HG03066 (cell line): ENCODE measurements around the gene SMAD5.

Experiments
- ATAC-seq: cut with Tn5 transposase; IDR thresholded peaks from one replicate; pipeline ENCODE4 v1.9.1; 2021; ENCODE audit warnings: low read depth; ENCODE audit not compliant: unreplicated experiment

Gene SMAD5

DNA sequence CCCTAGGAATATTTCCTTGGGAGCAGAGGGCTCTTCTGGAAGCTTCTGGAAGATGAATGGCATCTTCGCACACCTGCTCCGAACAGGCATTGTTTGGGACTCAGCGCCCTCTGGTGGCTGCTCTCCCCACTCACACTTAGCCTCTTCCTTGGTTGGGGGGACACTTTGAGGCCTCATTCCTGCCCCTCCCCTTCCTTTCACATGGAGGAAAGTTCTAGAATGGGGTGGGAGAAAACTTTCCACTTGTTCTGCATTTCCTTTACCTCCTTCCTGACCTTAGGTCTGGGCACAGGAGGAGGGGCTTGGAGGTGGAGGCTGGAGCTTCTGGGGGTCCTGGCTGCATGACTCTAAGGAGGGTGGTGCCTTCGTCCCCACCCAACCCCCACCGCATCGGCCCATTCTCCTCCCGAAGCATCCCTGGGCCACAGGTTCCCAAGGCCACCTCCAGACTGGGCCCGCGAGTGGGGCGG is 79.6 kb downstream of the SMAD5 start:
- no peak for ATAC-seq

DNA sequence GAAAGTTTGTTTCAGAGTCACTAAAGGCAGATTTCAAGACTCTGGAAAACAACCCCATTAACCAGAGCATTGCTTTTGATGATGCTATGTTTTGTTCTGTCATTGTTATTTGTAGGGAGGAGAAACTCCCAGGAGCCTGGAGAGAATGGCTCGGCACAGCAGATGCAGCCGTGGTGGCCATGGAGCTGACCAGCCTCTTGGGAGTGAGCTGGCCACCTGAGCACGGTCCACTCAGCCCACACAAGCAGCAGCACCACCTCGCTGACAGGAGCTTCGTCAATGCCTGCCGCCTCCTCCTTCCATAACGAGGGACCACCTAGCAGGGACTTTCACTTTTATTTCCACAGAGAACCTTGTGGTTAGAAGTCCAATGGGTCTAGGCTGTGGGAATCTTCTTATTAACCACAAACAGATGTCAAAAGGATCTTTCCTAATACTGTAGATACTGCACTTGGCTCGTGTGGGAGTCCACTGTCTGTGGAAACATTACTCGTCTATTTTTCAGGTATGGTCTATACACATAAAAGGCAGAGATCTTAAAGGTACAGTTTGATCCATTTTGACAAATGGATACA is 81.4 kb downstream of the SMAD5 start:
- ATAC-seq = no peak

DNA sequence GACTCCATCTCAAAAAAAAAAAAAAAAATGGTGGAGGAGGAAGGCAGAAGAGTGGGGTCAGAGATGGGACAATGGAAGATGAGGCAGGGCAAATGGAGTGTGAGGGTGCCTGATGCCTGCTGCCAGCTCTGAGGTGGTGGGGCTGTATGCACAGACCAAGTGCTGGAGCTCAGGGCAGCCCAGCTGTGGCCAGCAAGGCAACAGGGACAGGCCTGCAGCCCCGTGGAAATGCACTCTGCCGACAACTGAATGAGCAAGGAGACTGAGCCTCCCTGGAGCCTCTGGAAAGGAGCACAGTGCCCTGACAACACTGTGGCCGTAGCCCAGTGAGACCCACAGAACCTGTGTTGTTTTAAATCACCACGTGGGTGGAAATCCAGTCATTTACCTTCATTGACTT is 83.2 kb downstream of the SMAD5 start:
- ATAC-seq = no peak

DNA sequence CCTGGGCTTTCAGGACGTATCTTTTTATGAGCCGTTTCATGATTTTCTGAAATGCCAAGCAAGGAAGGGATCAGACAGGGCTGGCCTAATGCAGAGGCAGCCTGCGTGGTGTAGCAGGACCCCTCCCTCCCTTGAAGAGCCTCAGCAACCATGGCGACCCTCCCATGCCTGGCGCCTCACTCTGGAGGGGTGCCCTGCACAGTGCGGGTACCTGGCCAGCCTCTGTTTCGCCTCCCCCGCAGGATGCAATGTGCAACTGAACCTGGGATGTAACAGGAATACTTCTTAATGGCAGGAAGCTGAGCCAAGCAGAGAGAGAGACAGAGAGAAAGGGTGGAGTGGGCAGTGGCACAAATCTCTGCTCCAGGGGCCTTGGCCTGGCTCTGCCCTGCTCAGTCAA is 83.6 kb downstream of the SMAD5 start:
- ATAC-seq = no peak

DNA sequence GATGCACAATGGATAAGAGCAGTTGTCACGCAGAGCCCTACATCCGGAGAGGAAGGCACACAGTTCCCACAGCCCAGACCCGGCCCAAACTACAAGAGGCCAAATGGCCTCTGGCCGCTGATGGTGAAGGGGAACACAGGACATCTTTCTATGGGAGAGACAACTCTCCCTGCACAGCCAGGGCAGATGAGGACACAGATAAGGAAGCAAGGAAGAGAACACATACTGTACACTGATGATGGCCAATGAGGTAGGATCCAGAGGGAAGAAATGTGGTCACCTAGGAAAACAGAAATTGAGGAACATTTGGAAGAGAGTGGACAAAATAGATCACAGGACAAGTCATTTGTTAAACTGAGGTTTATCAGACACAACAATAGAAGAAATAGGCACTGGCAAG is 88.7 kb downstream of the SMAD5 start:
- ATAC-seq = no peak

DNA sequence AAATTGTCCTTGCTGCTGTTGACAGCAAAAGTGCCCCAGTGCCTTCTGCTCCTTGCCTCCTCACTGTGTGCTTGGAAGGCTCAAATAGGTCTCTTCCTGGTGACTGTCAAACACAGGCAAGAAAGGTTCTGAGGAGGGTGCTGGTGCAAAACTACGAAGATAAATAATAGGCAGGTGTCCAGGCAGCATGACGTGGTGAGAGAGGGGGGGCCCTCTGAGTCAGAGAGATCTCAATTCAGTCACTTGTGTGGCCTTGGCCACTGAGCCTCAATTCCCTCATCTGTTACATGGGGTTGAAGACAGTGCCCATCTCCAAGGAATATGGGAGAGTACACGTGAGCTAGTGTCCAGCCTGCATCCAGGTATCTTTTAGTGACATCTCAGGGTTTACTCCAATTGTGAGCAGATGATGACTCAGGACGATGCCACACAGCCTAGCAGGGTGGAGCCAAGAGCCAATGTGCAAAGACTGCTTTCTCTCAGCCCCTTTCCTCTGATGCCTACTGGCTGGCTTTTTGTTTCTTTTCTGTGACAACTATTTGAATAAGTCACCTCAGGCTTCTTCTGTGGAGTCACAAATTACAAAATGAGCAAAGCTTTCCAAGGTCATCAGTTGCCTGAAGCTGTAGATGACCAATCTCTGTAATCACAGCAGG is 90.1 kb downstream of the SMAD5 start:
- no peak for ATAC-seq

DNA sequence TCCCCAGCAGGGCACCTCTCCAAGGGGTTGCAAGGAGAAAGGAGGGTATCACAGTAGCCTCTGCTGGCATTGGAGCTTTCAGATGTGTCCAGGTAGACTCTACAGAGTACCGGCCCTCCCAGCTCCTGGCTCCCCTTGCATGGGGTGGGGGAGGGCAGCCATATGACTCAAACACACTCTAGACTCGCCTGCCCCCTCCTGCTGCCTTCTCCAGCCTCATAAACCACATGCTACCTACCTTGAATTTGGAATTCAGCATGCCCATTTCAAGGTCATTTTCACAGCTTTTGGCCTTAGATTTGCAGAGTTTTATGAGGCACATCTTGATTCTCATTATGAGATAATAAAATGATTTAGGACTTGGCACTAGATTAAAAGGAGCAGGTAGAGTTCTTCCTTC is 93.2 kb downstream of the SMAD5 start:
- no peak for ATAC-seq

DNA sequence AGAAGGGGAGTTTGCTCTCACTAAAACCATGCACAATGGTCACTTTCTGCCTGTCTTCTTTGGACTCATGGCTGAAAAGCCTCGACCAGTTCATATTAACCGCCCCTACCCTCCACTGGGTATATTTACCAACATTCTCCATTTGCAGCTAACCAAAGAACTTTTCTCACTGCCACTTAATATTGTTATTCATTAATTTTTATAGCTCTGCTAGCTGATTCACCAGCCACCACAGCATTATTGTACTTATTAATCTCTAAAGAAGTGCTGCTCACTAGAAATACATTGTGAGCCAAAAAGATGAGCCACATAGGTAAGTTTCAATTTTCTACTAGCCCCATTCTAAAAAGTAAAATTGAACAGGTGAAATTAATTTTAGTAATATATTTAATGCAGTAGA is 93.8 kb downstream of the SMAD5 start:
- ATAC-seq = no peak

DNA sequence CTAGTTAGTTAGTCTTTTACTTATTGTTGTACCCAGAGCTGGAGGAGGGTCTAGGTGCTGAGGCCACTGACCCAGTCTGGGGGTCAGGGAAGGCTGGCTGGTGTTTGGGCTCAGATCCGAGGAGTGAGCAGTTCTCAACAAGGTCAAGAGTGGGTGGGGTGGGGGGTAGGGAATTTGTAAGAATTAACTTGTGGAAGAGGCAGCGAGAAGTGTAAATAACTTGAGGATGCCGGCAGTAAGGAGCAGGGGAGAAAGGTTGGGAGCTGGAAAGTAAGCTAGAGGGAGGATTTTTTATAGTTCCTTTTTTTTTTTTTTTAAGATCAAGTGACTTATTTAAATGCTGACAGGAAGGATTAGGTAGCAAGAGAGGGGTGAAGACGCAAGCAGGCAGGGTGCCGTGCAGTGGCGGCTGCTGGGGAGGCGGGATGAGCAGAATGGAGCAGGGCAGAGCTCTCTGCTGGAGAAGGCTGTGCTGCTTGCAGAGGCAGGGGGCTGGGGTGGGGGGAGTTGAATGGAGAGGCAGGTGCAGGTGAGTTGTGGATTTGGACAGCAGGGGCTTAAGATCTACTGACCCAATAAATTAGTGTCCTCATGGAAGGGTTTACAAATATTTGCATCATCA is 95.6 kb downstream of the SMAD5 start:
- no peak for ATAC-seq

DNA sequence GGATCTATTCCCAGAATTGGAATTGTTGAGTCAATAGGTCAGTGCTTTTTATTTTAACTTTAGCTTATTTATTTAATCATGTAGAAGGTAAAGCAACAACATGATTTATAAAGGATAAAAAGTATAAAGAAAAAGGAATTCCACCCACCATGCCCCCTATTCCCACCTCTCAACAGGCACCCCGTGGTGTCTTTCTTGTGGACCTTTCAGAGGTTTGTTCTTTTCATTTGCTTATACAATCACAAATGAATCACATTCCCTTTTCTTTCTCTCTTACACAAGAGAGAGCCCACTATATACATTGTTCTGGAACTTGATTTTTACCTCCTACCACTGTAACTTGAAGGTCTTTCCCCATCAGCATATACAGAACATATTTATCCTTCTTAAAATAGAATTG is 97.5 kb downstream of the SMAD5 start:
- ATAC-seq = no peak

DNA sequence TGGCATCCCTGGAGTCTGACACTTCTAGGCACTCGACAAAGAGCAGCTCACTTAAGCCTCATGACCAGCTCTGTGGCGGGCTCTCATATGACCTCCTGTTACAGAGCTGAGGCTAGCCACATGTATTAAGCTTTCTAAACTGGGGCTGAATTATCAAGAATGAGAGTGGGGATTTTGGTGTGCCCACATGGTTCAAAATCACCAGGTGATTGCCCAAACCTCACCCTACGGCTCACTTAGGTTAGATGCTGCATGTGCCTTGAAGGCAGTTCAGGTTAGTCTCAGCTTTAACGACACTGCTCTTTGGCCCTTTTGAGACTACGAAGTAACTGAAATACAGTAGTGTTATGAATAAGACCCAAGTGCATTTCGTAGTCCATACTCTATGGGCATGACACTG is 99.7 kb downstream of the SMAD5 start:
- ATAC-seq = peak; percentile 44
